GM12865 (cell line): ENCODE measurements around the gene PMP22.

Experiments
- DNase-seq: peaks from one replicate; pipeline ENCODE4 v3.0.0; 2010; ENCODE audit warnings: low read depth
- H3K4me3 ChIP-seq: 2 replicates; pipeline ENCODE4 v1.5.1; 2011; ENCODE audit warnings: mild to moderate bottlenecking, low read depth, low read length, control low read depth
- TF ChIP-seq, protein P1 (sequence below): IDR thresholded peaks from 2 replicates; pipeline ENCODE4 v1.5.1; 2011; ENCODE audit warnings: low read length, control low read depth, low read depth, inconsistent platforms; ENCODE audit not compliant: insufficient read depth; ENCODE audit errors: missing control alignments

The PMP22 gene

GRCh38 chr17:15289285-15290183 lies 24.4 kb upstream of the PMP22 start:
- no peak for DNase-seq
- TF ChIP-seq, protein P1, sequence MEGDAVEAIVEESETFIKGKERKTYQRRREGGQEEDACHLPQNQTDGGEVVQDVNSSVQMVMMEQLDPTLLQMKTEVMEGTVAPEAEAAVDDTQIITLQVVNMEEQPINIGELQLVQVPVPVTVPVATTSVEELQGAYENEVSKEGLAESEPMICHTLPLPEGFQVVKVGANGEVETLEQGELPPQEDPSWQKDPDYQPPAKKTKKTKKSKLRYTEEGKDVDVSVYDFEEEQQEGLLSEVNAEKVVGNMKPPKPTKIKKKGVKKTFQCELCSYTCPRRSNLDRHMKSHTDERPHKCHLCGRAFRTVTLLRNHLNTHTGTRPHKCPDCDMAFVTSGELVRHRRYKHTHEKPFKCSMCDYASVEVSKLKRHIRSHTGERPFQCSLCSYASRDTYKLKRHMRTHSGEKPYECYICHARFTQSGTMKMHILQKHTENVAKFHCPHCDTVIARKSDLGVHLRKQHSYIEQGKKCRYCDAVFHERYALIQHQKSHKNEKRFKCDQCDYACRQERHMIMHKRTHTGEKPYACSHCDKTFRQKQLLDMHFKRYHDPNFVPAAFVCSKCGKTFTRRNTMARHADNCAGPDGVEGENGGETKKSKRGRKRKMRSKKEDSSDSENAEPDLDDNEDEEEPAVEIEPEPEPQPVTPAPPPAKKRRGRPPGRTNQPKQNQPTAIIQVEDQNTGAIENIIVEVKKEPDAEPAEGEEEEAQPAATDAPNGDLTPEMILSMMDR = no peak
- no peak overlapping the region for H3K4me3 ChIP-seq

DNA sequence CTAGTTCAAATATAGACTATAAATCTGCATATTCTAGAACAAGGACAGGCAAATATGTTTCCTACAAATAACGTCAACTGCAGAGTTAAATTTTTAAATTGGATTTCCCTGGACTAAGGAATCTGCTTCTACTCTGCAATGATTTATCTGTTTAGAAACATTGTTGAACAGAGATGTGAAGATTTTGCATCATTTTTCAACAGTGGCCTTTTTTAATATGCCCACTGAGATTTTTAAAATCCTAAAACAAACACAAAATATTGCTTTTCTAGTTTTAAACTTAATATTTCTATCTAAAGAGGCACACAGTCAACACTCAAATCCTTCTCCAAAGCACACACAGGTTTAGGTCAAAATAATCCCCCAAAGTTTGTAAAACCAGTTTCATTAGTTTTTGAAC lies 23.7 kb upstream of the PMP22 start:
- no peak for DNase-seq
- TF ChIP-seq, protein P1 = no peak
- no peak overlapping the region for H3K4me3 ChIP-seq

- no peak for DNase-seq
- no peak overlapping the region for H3K4me3 ChIP-seq
- TF ChIP-seq, protein P1 = no peak
Observed at GRCh38 chr17:15287538-15288267, 22.6 kb upstream of the PMP22 start.

- DNase-seq = no peak
- no peak overlapping the region for H3K4me3 ChIP-seq
- TF ChIP-seq, protein P1 = no peak
Observed at GRCh38 chr17:15285466-15285865, 20.3 kb upstream of the PMP22 start.

- TF ChIP-seq, protein P1 = no peak
- DNase-seq = no peak
Observed at GRCh38 chr17:15284537-15284936, 19.4 kb upstream of the PMP22 start.

GRCh38 chr17:15284107-15284506 lies 19.0 kb upstream of the PMP22 start:
- no peak for DNase-seq
- no peak overlapping the region for H3K4me3 ChIP-seq
- TF ChIP-seq, protein P1 = no peak

More at GRCh38 chr17:15284537-15284936, 19.4 kb upstream of the PMP22 start:
- H3K4me3 ChIP-seq = no peak overlapping the region
